Ishikawa (cell line): ENCODE data around the gene CRLF1.

ENCODE experiments used
- CEBPB ChIP-seq: IDR thresholded peaks from 2 replicates; pipeline ENCODE4 v1.6.1; 2012
- CREB1 ChIP-seq: IDR thresholded peaks from 2 replicates; pipeline ENCODE4 v1.6.1; 2012; ENCODE audit warnings: low read depth
- EGR1 ChIP-seq: IDR thresholded peaks from 2 replicates; pipeline ENCODE4 v1.6.1; 2012
- EP300 ChIP-seq: IDR thresholded peaks from 2 replicates; pipeline ENCODE4 v1.6.1; 2012; ENCODE audit warnings: borderline replicate concordance
- FOXM1 ChIP-seq: IDR thresholded peaks from 2 replicates; pipeline ENCODE4 v1.6.1; 2012; ENCODE audit warnings: low read depth, borderline replicate concordance
- MAX ChIP-seq: IDR thresholded peaks from 2 replicates; pipeline ENCODE4 v1.6.1; 2012
- NFIC ChIP-seq: IDR thresholded peaks from 2 replicates; pipeline ENCODE4 v1.6.1; 2012
- RAD21 ChIP-seq: IDR thresholded peaks from 2 replicates; pipeline ENCODE4 v1.6.1; 2012; ENCODE audit warnings: low read depth
- REST ChIP-seq: IDR thresholded peaks from 2 replicates; pipeline ENCODE4 v1.6.1; 2012; ENCODE audit warnings: low read depth, mild to moderate bottlenecking
- TAF1 ChIP-seq: IDR thresholded peaks from 2 replicates; pipeline ENCODE4 v1.6.1; 2012; ENCODE audit warnings: low read depth, mild to moderate bottlenecking
- TCF12 ChIP-seq: IDR thresholded peaks from 2 replicates; pipeline ENCODE4 v1.6.1; 2012; ENCODE audit warnings: low read depth
- TEAD4 ChIP-seq: IDR thresholded peaks from 2 replicates; pipeline ENCODE4 v1.6.1; 2012
- USF1 ChIP-seq: IDR thresholded peaks from 2 replicates; pipeline ENCODE4 v1.6.1; 2012
- YY1 ChIP-seq: IDR thresholded peaks from 2 replicates; pipeline ENCODE4 v1.6.1; 2012; ENCODE audit warnings: low read depth
- ZBTB7A ChIP-seq: IDR thresholded peaks from 2 replicates; pipeline ENCODE4 v1.6.1; 2012; ENCODE audit warnings: low read depth

CRLF1 gene

GRCh38 chr19:18599485-18599884, 7.1 kb downstream of the CRLF1 start:
- TF ChIP-seq CREB1 (no peak), EGR1 (no peak), TAF1 (no peak), NFIC (no peak), MAX (no peak), EP300 (no peak), ZBTB7A (no peak), REST (no peak), USF1 (no peak), TEAD4 (no peak)

DNA sequence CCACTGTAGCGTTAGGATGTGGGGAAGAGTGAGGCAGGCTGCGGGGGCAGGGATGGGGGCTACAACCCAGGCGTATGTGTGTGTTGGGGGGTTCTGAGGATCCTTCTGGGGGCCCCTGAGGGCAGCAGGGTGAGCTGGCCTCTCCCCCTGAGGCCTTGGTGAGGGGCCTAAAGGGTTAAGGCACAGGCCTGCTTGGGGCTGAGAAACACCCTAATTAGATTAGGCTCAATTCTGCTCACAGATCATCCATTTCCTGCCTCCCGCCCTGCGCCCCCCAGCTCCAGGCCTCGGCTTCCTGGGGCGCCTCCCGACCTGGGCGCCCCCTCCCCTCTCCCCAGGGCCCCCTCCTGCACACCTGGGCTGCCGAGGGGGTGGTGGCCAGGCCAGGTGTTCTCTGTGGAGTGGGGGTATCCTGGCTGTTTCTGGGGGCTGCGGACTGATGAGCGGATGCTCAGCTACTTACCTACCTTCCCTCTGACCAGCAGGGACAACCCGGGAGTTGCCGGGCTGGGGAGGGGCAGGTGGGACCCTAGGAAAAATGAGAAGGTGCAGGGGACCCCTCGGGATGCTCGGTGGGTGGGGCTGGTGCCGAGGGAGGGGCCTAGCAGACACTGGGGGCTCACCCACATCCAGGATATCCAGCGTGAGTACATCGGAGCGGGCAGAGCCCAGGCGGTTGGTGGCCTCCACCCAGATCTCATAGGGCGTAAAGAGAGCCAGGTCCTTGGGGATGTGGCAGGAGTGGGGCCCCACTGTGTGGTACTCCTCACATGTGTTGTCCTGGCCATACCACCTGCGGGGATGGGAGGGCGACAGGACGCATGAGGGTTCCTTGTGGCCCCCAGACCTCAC, 8.6 kb downstream of the CRLF1 start:
- TF ChIP-seq CEBPB: no peak
- TF ChIP-seq USF1: no peak
- no peak for TF ChIP-seq MAX
- TF ChIP-seq EGR1: no peak
- TF ChIP-seq TAF1: no peak
- no peak for TF ChIP-seq EP300
- no peak for TF ChIP-seq YY1
- no peak for TF ChIP-seq RAD21
- TF ChIP-seq NFIC: no peak
- TF ChIP-seq ZBTB7A: no peak
- no peak for TF ChIP-seq TCF12
- TF ChIP-seq CREB1: no peak
- no peak for TF ChIP-seq REST
- no peak for TF ChIP-seq TEAD4
- no peak for TF ChIP-seq FOXM1

DNA sequence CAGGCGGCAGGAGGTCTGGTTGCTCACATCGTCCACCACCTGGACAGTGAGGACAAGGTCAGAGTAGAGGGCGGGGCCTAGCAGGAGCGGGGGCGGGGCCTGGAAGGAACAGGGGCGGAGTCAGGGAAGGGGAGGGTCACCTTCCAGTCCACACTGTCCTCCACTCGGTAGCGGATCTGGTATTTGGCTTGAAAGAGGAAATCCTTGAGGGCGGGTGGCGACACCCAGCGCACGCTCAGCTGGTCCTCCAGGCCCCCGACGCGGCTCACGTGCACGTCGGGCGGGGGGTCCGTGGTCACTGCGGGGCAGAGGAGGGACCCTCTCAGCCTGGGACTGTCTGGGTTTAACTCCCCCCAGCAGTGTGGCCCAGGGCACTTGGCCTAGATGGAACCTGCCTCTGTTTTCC, 9.8 kb downstream of the CRLF1 start:
- no peak for TF ChIP-seq FOXM1
- no peak for TF ChIP-seq CREB1
- TF ChIP-seq MAX: peak; percentile 38; the same call in 1 of the 2 replicates
- no peak for TF ChIP-seq YY1
- TF ChIP-seq NFIC: no peak

DNA sequence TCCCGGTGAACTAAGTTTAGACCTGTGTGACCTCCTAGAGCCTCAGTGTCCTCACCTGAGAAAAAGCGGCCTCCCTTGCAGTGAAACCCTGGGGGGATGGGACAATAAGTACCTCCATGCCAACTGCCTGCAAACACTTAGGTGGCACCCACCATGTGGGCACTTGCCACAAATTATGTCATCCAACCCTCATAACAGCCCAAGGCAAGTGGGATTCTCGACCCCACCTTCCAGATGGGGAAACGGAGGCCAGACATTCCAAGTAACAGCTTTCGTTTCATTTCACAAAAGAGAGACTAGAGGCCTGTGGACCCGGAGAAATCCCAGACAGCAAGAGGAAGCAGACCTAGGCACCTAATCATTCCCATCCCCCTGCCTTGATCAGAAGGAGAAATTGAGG, 11.1 kb downstream of the CRLF1 start:
- no peak for TF ChIP-seq EGR1
- TF ChIP-seq NFIC: no peak
- no peak for TF ChIP-seq TEAD4
- no peak for TF ChIP-seq MAX
- no peak for TF ChIP-seq REST
